Omental fat pad (tissue), 4 donors: ENCODE measurements around the gene TSPAN10. TPM values are rescaled to one million over a fixed set of nuclear protein-coding genes. Genes with fewer than 3 reads are reported as not detected.

Experiments used
- ATAC-seq: fragments of 150-250 bp; one replicate; pipeline ENCODE4 v1.9.1; 2016; ENCODE audit warnings: mild to moderate bottlenecking, moderate library complexity; ENCODE audit not compliant: low FRiP score
- DNase-seq: peaks from one replicate; pipeline ENCODE4 v3.0.0-alpha.2; 2019; ENCODE audit warnings: low spot score
- total RNA-seq, 4 donors: library from RNA; depleted of rRNA; stranded (reverse); fragments of >200 nt; gene quantifications; one replicate each; pipeline ENCODE4 v1.1.0, GENCODE V29; 2016
- TF ChIP-seq, protein P1 (sequence below), 3 donors: fragments of 450-650 bp; IDR thresholded peaks; one replicate each; pipeline ENCODE4 v1.5.1; 2016 to 2017; ENCODE audit warnings: antibody characterized with exemption in 3 of 3, mild to moderate bottlenecking in 3 of 3, moderate library complexity in 2 of 3

Gene TSPAN10
- total RNA-seq, 4 donors from 2014 or later: 0.47 to 1.0 (median 0.48) TPM; not detected in 1

DNA sequence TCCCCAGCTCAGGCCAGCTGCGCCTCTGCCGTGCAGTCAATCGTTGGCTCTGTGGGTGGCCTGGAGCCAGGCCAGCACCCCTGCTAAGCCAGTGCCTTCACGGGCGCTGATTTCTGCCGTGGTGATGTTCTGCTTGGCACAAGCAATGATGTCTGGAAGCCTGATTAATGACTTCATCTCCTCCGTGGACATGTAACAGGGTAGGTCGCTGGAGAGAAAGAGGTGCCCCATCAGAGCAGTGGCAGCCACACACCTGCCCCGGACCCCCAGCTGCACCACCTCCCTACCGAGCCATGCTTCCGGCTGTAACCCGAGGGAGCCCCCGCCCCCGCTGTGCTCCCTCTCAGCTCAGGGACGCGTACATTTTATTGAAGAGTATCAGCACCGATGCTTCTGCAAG, 44.7 kb downstream of the TSPAN10 start:
- DNase-seq (no peak), ATAC-seq (no peak)
- TF ChIP-seq, protein P1, sequence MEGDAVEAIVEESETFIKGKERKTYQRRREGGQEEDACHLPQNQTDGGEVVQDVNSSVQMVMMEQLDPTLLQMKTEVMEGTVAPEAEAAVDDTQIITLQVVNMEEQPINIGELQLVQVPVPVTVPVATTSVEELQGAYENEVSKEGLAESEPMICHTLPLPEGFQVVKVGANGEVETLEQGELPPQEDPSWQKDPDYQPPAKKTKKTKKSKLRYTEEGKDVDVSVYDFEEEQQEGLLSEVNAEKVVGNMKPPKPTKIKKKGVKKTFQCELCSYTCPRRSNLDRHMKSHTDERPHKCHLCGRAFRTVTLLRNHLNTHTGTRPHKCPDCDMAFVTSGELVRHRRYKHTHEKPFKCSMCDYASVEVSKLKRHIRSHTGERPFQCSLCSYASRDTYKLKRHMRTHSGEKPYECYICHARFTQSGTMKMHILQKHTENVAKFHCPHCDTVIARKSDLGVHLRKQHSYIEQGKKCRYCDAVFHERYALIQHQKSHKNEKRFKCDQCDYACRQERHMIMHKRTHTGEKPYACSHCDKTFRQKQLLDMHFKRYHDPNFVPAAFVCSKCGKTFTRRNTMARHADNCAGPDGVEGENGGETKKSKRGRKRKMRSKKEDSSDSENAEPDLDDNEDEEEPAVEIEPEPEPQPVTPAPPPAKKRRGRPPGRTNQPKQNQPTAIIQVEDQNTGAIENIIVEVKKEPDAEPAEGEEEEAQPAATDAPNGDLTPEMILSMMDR (IDR thresholded peaks at IDR 0.05): no peak

DNA sequence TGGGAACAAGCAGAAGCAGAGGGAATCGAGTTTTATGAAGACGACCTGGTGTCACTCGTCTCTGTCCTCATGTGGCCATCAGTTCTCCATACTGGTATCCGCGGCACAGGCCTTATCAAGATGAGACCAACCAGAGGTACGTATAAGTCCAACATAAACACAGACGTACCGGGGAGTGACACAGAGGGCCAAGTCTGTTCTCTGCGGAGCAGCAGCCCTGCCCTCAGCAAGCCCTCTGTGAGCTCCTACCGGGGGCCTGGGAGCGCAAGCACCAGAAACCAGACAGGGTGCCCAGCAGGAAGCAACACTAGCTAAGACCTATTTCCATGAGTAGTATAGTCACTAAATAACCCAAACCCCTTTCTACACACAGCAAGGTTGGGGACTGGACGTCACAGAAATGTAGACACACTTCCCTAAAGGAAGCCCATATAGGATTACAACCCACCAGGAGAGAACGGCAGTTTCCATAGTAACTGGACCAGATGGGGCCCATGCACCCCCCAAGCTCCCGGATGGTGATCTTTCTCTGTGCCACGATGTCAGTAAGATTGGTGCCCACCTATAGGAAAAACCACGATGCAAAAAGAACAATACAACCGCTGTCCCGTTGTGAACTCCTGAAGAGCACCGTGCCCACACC, 45.7 kb downstream of the TSPAN10 start:
- TF ChIP-seq, protein P1 (IDR thresholded peaks at IDR 0.05): no peak
- no peak for ATAC-seq
- DNase-seq: no peak

DNA sequence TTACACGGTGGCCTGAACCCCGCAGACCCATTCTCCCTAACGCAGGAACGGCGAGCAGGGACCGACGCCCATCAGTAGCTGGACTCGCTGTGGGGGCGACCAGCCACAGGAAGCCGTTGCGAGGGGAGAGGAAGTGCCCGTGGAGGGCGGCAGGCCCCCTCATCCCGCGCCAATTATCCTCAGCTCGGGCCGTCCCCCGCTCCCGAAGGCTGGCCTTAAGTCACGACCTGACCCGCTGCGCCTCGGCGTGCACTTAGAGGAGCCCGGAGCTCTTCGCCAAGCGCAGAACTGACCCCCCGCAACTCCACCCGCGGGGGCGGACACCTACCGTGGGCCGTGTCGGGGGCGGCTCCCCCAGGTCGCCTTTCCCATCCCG, 46.2 kb downstream of the TSPAN10 start:
- TF ChIP-seq, protein P1 (IDR thresholded peaks at IDR 0.05): no peak
- DNase-seq (no peak), ATAC-seq (peak; percentile 15)

DNA sequence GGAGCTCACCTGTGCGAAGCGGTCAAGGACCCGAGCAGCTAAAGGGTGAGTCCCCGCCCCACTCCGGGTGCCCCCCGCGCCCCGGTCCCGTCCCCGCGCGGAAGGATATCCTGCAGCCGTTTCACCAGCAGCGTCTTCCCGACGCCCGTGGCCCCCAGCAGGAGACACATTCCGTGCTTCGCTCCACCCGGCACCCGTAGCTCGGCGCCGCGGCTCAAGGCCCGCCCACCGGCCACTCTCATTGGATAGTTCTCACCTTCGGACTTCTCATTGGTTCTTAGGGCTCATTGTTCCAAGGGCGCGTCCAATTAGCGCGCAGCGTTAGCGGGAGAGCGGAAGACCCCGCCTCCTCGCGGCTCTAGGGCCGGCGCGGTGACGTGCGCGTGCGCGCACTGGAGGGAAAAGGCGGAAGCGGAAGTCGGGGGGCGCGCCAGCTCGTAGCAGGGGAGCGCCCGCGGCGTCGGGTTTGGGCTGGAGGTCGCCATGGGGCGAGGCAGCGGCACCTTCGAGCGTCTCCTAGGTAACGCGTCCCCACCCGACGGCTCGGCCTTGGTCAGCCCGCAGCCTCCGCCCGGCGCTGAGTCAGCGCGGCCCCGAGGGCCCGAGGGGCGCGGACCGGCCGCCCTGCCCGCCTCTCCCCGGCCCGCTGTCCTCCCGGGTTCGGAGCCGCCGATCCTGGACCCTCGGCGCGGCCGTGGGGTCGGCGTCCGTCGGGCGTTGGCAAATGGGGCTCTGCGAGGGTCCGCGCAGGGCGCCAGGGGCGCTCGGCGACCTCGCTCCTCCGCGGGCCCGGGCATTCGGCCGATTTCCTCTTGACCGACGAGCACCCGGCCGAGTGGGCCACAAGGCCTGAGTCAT, 46.8 kb downstream of the TSPAN10 start, which contains the start of the genes ARL16 and HGS:
Gene ARL16, minus strand, starts transcription at position 214 of the 858 bp plus-strand sequence. Its CDS starts 44 bp downstream, at position 170.
Gene HGS, plus strand, starts transcription at position 428 of the 858 bp plus-strand sequence. Its CDS starts 56 bp downstream, at position 484.
- ATAC-seq (peak; percentile 95), DNase-seq (peak; percentile 92)
- TF ChIP-seq, protein P1 (IDR thresholded peaks at IDR 0.05): no peak

DNA sequence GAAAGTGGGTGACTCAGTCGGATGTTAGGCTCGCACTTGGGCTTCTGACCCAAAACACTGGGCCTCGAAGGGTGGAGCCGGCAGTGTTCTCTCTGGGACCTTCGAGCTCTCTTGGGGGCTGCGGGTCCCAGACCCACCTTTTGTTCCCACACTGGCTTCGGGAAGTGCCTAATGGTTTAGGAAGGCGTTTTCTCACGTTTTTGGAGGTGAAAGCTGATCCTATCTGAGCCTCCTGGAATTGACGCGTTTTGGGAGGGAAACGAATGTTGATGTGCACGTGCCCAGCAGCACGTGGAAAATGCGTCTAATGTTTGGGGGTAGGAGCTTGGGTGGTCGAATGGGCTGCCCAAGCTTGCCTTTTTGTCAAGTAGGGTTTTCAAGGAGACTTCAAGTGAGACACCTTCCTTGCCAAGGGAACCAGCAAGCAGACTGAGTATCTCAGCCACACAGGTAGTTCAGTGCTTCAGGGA, 47.5 kb downstream of the TSPAN10 start:
- TF ChIP-seq, protein P1 (IDR thresholded peaks at IDR 0.05): no peak
- ATAC-seq: no peak
- no peak for DNase-seq

GRCh38 chr17:81685108-81685507, 48.1 kb downstream of the TSPAN10 start:
- ATAC-seq (no peak), DNase-seq (no peak)
- TF ChIP-seq, protein P1 (IDR thresholded peaks at IDR 0.05): no peak
